GM12874 (cell line): ENCODE data around the gene SLC1A1.

ENCODE experiments used
- CTCF ChIP-seq: IDR thresholded peaks from 2 replicates; pipeline ENCODE4 v1.5.1; 2011; ENCODE audit warnings: low read depth, mild to moderate bottlenecking, control low read depth, low read length, moderate library complexity; ENCODE audit not compliant: insufficient read depth

Gene SLC1A1

GRCh38 chr9:4489919-4490704 is at the start of gene SLC1A1:
Gene SLC1A1, plus strand, starts transcription at chr9:4490468. Its CDS starts 212 bp downstream, at chr9:4490680.
- no peak for TF ChIP-seq CTCF

- TF ChIP-seq CTCF: no peak
Measured at GRCh38 chr9:4442806-4443205, 47.5 kb upstream of the SLC1A1 start.

GRCh38 chr9:4443439-4443838 is 46.8 kb upstream of the SLC1A1 start:
- TF ChIP-seq CTCF: no peak

GRCh38 chr9:4461437-4461836 is 28.8 kb upstream of the SLC1A1 start:
- TF ChIP-seq CTCF: no peak

- TF ChIP-seq CTCF: no peak
Measured at GRCh38 chr9:4463824-4464223, 26.4 kb upstream of the SLC1A1 start.

- no peak for TF ChIP-seq CTCF
Measured at GRCh38 chr9:4464911-4465513, 25.3 kb upstream of the SLC1A1 start.

GRCh38 chr9:4465910-4466309 is 24.4 kb upstream of the SLC1A1 start:
- TF ChIP-seq CTCF: no peak
